NCI-H510A (cell line): ENCODE measurements around the gene IRAG1.

Experiments used
- DNase-seq: peaks from one replicate; lab custom pipeline; 2025; lab: John Stamatoyannopoulos, UW

Gene IRAG1

GRCh38 chr11:10666556-10667520 is 26.7 kb downstream of the IRAG1 start:
- no peak for DNase-seq

DNA sequence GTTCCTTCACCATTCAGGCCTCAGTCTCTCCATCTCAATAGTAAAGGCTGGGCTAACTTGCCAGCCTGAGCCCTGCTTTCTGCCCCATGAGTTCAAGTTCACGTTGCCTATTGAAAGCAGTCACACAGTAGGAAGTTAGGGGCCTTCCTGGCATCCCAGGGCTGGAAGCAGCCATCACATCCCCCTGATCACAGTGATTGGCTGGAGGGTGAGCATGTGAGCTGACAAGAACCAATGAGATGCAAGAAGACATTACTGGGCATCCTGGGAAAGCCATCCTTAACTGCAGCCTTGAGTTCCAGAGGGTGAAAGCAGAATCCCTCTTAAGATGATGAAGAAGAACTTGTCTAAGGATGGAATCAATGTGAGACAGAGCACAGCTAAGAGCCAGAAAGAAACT is 29.1 kb downstream of the IRAG1 start:
- no peak for DNase-seq

DNA sequence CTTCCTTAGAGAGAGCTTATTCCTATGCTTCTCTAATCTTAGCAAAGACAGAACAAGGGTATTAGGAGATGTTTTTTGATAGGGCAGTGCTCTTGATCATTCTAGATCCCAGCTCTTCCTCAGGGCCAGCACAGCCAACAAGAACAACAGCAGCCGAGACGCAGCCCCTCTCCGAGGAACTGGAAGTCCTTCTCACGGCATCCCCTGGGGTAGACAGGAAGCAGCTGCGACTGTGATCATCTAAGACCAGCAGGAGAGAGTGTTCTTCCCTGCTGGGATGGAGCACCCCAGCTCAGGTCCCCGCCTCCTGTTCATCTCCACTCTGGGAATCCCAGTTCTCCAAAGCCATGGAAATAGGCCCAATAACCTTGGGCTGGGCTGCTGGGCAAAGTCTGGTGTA is 29.6 kb downstream of the IRAG1 start:
- DNase-seq = no peak

DNA sequence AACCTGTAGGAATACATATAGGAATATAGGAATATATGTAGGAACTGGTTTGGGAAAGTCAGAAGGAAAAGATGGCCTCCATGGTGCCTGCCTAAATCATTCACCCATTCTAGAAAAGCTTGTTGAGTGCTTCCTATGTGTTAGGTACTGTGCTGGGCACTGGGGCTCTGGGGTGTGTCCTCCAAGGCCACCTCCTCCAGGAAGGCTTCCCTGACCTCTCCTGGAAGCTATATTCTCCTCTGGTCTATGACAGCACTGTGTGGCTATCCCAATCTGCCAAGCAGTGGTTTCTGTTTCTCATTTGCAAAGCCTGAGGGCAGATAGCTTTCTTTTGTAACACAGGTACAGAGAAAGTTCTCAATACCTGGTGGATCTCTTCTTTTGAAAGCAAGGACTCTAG is 30.2 kb downstream of the IRAG1 start:
- DNase-seq = no peak

- DNase-seq = no peak
Observed at GRCh38 chr11:10660323-10660722, 33.2 kb downstream of the IRAG1 start.

DNA sequence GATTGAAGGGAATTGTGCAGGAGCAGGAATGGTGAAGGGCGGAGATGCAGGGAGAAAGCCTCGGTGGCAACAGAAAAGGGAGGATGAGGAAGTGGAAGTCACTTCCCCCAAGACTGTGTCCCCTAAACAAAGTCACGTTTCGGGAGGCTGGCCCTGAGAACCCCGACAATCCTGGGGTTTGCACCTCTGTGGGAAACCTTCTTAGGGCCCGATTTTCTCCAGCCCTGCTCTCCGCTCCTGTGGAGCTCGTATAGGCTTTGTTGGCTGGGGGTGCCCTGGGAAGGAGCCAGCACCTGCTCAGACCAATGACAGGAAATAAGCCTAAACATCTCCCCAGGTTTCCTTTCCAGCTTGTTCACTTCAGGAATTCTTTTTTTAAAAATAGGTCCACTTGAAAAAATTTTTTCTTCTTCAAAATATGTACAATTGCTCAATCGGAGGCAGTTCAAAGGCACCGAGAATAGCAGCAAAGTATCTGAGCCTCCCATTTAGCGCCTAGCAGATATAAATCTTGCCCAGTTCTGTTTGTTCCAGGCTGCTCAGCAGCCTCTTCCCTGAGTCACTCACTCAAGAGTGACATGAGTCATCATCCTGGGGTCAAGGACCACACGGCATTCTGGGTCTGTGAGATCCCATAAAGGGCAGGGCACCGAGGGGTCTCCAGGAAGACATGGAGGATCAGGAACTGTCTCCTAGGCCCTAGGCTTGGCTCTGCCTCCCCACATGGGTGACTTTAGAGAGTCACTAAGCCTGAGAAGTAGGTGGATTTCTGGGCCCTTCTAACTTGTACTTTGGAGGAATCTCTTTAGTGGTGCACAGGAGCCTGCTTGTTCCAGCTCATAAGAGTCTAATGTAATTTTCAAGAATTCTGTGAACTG is 34.0 kb downstream of the IRAG1 start:
- DNase-seq = no peak

DNA sequence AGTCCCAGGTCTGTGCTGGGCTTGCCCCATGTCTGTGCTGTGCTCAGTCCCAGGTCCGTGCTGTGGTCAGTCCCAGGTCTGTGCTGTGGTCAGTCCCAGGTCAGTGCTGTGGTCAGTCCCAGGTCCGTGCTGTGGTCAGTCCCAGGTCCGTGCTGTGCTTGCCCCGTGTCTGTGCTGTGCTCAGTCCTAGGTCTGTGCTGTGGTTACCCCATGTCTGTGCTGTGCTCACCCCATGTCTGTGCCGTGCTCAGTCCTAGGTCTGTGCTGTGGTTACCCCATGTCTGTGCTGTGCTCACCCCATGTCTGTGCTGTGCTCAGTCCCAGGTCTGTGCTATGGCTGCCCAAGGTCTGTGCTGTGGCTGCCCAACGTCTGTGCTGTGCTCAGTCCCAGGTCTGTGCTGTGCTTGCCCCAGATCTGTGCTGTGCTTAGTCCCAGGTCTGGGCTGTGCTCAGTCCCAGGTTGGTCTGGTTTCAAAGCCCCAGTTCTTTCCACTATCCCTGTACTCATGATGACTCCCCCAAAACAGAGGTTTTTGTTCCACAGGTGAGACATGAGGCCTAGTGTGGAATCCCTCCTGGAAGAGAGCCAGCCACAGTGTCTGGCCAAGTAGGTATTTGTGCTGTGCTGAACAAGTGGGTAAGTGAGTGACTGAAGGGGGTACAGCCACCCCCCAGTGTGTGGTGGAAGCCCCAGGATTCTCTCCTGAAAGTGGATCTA is 34.8 kb downstream of the IRAG1 start:
- DNase-seq = no peak

DNA sequence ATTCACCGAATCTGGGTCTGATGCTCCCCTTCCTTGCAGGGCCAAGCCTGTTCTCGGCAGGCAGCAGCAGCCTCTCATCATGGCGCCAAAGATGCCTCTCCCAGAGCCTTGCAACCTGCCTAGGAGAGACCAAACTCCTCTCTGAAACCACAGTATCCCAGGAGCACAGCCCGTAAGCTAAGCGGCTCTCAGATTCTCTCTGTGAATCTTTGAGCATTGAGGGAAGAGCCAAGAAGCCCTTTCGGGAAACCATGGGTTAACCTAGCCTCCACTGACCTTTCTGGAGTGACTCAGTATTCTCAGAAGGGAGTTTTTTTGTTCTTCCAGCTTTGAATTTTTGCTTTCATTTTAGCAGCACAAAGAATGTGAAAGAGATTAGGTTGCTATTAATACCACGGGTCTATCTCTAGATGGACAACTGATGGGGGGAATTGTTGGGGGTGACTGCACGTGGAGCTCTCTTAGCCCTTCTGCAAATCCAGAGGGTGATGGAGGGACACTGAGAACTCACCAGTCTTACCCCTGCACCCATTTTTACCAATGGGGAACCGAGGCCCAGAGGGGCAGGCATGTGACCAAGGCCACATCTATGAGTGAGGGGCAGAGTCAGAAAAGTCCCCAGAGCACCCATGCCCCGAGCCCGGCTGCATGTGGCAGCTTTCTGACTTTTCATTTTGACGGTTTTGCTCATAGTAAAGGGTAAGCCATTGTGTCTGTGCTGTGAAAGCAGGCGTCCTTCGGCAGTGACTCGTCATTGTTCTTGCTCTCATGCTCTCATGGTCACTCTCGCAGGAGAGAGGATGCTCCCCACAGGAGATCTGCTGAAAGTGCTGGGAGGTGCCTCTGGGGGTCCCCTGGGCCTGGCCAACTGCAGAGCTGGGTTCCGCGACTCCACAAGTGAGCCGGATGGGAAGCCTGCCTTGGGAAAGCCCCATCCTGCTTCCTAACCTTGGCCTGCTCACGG is 36.0 kb downstream of the IRAG1 start:
- no peak for DNase-seq

- no peak for DNase-seq
Observed at GRCh38 chr11:10655943-10656576, 37.5 kb downstream of the IRAG1 start.

GRCh38 chr11:10655227-10655626 is 38.3 kb downstream of the IRAG1 start:
- DNase-seq = no peak

DNA sequence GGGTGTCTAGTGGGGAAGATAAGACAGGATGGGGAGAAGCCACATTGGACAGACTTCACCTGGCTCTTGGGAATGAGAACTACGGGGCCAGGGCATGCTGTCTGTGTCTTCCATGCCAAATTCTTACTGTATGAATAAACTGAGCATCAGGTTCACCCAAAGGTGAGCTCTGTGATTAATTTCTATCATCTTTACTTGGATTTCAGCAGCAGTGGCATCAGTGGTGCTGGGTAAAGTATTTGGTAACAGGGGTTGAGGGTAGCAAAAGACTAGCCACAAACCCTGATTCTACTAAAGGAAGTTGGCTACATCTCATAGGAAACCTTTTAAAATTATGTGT is 38.8 kb downstream of the IRAG1 start:
- DNase-seq = no peak

GRCh38 chr11:10653946-10654810 is 39.4 kb downstream of the IRAG1 start:
- no peak for DNase-seq

GRCh38 chr11:10653261-10653660 is 40.3 kb downstream of the IRAG1 start:
- no peak for DNase-seq

DNA sequence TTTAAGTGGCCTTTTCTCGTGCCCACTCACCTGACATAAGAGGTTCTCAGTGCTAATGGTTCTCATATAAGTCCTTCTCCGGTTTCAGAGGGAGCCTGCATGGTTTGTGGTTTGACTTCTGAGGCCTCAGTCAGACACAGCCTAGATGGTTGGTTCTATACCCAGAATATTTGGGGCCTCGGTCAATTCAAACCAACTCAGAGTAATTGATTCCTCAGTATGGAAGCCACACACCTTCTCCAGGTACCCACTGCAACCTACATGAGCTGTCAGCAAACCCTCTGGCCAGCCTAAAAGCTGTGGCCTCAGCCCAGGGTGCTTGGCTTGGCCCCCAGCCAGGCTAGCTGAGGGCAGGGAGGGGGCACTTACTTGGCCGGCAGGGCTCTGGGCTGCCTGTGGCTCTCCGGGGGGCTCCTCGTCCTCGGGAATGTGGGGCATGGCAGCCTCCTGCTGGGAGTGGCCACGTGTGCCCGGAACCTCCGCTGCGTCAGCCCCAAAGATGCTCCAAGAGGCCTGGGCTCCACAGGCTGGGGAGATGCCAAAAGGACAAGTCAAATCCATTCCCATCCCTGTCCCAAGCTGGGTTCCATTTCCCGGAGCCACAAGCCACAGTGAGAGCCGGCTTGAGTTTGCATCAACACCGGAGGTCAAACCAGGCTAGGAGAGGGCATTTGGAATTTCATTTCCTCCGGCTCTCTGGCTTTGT is 41.7 kb downstream of the IRAG1 start:
- DNase-seq = no peak

- no peak for DNase-seq
Observed at GRCh38 chr11:10650630-10651029, 42.9 kb downstream of the IRAG1 start.

DNA sequence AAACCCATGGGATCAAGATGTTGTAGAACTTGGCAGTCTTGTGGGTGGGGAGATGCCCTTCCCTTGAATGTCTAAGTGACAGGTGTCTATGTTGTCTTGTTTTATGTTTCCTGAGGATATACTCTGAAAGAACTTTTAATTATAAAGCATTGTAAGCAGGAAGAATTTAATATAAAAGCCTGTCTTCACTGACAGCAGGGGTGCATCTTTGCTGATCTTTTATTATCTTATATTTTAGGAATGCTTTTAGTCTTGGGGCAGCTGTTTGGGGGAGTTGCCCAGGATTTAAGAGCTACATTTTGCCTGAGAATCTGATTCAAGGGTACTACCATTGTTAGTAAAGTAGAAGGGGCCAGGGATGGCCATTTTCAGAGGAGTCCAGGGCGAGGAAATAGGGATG is 43.4 kb downstream of the IRAG1 start:
- DNase-seq = no peak

GRCh38 chr11:10648871-10649270 is 44.7 kb downstream of the IRAG1 start:
- DNase-seq = no peak

GRCh38 chr11:10646681-10647355 is 46.7 kb downstream of the IRAG1 start:
- no peak for DNase-seq

GRCh38 chr11:10646005-10646404 is 47.5 kb downstream of the IRAG1 start:
- DNase-seq = no peak
